K562 (cell line): ENCODE measurements around the gene B9D2. TPM values are rescaled to one million over a fixed set of nuclear protein-coding genes. Genes with fewer than 3 reads are reported as not detected.

Experiments used
- HNRNPK ChIP-seq: fragments of 200-400 bp; formaldehyde crosslinking; IDR thresholded peaks from one replicate; pipeline ENCODE4 v1.6.1; 2018; ENCODE audit warnings: mild to moderate bottlenecking, low read depth, low read length; ENCODE audit not compliant: poor library complexity, severe bottlenecking
- PHB ChIP-seq: fragments of 250-450 bp; sonication (Bioruptor Pico); IDR thresholded peaks from 2 replicates; pipeline ENCODE4 v1.5.0; 2021
- PML ChIP-seq: IDR thresholded peaks from 2 replicates; pipeline ENCODE4 v1.6.1; 2012; ENCODE audit warnings: low read length, inconsistent platforms
- SMAD3 ChIP-seq: fragments of 450-650 bp; formaldehyde crosslinking; conservative IDR thresholded peaks from 2 replicates; pipeline ENCODE4 v1.4.0; 2020; ENCODE audit warnings: mild to moderate bottlenecking
- SNIP1 ChIP-seq: fragments of 450-650 bp; IDR thresholded peaks from 2 replicates; pipeline ENCODE4 v1.7.1; 2017; ENCODE audit warnings: low read depth, mild to moderate bottlenecking
- ZNF121 ChIP-seq: sonication (generic); formaldehyde crosslinking; conservative IDR thresholded peaks from 2 replicates; pipeline ENCODE4 v1.8.0; 2022; ENCODE audit warnings: missing genetic modification reagents
- ZNF445 ChIP-seq: fragments of 250-450 bp; sonication (Bioruptor Pico); IDR thresholded peaks from 2 replicates; pipeline ENCODE4 v1.4.0; 2020; ENCODE audit warnings: low read depth, mild to moderate bottlenecking, moderate library complexity
- ZNF764 ChIP-seq: fragments of 250-450 bp; sonication (Bioruptor Pico); IDR thresholded peaks from 2 replicates; pipeline ENCODE4 v1.4.0; 2020; ENCODE audit warnings: low read depth, mild to moderate bottlenecking, moderate library complexity
- polyA plus RNA-seq, 8 experiments: library from polyadenylated mRNA; depleted of rRNA in 4 of 8; stranded (reverse) in 5 of 8; unstranded in 3 of 8; fragments of >200 nt; fragmentation: Nextera tagmentation in 2 of 8; fragmentation: Illumina TruSeq in 1 of 8; extraction: Ambion mirVana in 2 of 8; extraction: Trizol in 1 of 8; gene quantifications; 2 replicates each; pipeline versions ENCODE4 v1.2.1 to v1.2.3, GENCODE V29; 2011 to 2014; ENCODE audit warnings: inconsistent platforms in 1 of 8, missing spikeins in 1 of 8
- total RNA-seq, 7 experiments: library from RNA; depleted of rRNA in 6 of 7; stranded (reverse); fragments of >200 nt in 6 of 7; fragmentation: Illumina TruSeq in 2 of 7; extraction: Trizol in 2 of 7; gene quantifications; 2 replicates each; pipeline versions ENCODE4 v1.2.1 to v1.2.3, GENCODE V29; 2011 to 2021; ENCODE audit warnings: low replicate concordance in 1 of 7
- TF ChIP-seq, protein P1 (sequence below): fragments of 450-650 bp; IDR thresholded peaks from 2 replicates; pipeline ENCODE4 v1.6.1; 2017; ENCODE audit warnings: antibody characterized with exemption, mild to moderate bottlenecking
- TF ChIP-seq, protein P2 (sequence below): fragments of 200-800 bp; sonication (Bioruptor generic); IDR thresholded peaks from 2 replicates; pipeline ENCODE4 v1.6.1; 2017; ENCODE audit warnings: missing genetic modification characterization, missing compliant biosample characterization
- TF ChIP-seq, protein P3 (sequence below): sonication (generic); formaldehyde crosslinking; IDR thresholded peaks from 2 replicates; pipeline ENCODE4 v1.8.1; 2023; ENCODE audit warnings: mild to moderate bottlenecking, missing genetic modification reagents
- TF ChIP-seq, protein P4 (sequence below), 2 experiments: fragments of 200-800 bp in 1 of 2; sonication (Bioruptor generic) in 1 of 2; sonication (generic) in 1 of 2; formaldehyde crosslinking in 1 of 2; IDR thresholded peaks in 1 of 2; conservative IDR thresholded peaks in 1 of 2; 2 replicates each; pipeline versions ENCODE4 v1.5.0 to v1.6.1; 2016 to 2020; ENCODE audit warnings: missing compliant biosample characterization in 1 of 2, missing genetic modification characterization in 1 of 2, missing genetic modification reagents in 1 of 2
- TF ChIP-seq, protein P5 (sequence below): fragments of 250-450 bp; sonication (Bioruptor Pico); IDR thresholded peaks from 2 replicates; pipeline ENCODE4 v1.4.0; 2020; ENCODE audit warnings: mild to moderate bottlenecking

Gene B9D2
- total and polyA plus RNA-seq, 9 of the 15 experiments (the other 6 are each of a cell fraction or from before 2014, with no cell fraction given): 0.83 to 6.9 (median 2.8) TPM

DNA sequence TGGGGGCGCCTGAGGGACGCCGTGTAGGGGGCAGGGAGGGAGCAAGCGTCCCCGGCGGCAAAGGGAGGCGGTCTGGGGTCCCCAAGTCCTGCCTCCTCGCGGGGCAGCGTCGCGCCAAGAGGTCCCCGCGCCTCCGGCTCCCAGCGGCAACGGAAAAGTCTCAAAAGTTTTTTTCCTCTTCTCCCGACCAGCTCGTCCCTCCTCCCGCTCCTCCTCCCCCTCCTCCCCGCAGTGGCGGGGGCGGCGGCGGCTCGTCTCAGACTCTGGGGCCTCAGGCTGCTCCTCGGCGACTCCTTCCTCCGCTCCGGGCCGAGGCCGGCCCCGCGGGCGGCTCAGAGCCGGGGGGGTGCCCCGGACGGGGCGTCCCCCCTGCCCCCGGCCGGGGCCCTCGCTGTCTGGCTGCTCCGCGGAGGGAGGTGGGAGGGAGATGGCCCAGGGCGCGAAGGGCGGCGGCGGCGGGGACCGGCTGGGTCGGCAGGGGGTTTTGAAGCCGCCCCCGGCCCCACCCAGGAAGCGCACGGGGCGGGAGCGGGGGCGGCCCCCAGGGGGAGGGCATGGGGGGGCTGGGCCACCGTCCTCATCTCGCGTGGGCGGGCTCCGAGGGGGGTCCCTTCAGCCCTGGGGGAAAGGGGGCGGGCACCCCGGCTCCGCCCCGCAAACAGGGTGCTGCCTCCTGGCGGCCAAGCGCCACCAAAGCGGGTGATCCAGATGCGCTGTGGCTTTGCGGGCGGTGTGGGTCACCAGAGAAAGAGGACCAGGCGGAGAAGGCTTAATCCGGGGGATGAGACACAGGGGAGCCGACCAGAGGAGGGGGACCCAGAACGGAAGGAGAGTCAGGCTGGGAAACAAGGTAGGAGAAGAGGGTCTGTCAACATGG, 10.2 kb downstream of the B9D2 start, which contains the start of gene TGFB1 (continued):
- TF ChIP-seq, protein P1, sequence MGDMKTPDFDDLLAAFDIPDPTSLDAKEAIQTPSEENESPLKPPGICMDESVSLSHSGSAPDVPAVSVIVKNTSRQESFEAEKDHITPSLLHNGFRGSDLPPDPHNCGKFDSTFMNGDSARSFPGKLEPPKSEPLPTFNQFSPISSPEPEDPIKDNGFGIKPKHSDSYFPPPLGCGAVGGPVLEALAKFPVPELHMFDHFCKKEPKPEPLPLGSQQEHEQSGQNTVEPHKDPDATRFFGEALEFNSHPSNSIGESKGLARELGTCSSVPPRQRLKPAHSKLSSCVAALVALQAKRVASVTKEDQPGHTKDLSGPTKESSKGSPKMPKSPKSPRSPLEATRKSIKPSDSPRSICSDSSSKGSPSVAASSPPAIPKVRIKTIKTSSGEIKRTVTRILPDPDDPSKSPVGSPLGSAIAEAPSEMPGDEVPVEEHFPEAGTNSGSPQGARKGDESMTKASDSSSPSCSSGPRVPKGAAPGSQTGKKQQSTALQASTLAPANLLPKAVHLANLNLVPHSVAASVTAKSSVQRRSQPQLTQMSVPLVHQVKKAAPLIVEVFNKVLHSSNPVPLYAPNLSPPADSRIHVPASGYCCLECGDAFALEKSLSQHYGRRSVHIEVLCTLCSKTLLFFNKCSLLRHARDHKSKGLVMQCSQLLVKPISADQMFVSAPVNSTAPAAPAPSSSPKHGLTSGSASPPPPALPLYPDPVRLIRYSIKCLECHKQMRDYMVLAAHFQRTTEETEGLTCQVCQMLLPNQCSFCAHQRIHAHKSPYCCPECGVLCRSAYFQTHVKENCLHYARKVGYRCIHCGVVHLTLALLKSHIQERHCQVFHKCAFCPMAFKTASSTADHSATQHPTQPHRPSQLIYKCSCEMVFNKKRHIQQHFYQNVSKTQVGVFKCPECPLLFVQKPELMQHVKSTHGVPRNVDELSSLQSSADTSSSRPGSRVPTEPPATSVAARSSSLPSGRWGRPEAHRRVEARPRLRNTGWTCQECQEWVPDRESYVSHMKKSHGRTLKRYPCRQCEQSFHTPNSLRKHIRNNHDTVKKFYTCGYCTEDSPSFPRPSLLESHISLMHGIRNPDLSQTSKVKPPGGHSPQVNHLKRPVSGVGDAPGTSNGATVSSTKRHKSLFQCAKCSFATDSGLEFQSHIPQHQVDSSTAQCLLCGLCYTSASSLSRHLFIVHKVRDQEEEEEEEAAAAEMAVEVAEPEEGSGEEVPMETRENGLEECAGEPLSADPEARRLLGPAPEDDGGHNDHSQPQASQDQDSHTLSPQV: peak; percentile 67; the same call in 1 of the 2 replicates
- TF ChIP-seq ZNF445 (no peak), ZNF764 (CRISPR knock-in tag) (no peak), HNRNPK (peak; percentile 88), SMAD3 (CRISPR knock-in tag) (no peak), ZNF121 (CRISPR knock-in tag) (no peak), SNIP1 (no peak), PHB (CRISPR knock-in tag) (no peak), PML (no peak)
- TF ChIP-seq, protein P2, sequence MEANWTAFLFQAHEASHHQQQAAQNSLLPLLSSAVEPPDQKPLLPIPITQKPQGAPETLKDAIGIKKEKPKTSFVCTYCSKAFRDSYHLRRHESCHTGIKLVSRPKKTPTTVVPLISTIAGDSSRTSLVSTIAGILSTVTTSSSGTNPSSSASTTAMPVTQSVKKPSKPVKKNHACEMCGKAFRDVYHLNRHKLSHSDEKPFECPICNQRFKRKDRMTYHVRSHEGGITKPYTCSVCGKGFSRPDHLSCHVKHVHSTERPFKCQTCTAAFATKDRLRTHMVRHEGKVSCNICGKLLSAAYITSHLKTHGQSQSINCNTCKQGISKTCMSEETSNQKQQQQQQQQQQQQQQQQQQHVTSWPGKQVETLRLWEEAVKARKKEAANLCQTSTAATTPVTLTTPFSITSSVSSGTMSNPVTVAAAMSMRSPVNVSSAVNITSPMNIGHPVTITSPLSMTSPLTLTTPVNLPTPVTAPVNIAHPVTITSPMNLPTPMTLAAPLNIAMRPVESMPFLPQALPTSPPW (CRISPR knock-in tag): peak; percentile 100
- TF ChIP-seq, protein P3, sequence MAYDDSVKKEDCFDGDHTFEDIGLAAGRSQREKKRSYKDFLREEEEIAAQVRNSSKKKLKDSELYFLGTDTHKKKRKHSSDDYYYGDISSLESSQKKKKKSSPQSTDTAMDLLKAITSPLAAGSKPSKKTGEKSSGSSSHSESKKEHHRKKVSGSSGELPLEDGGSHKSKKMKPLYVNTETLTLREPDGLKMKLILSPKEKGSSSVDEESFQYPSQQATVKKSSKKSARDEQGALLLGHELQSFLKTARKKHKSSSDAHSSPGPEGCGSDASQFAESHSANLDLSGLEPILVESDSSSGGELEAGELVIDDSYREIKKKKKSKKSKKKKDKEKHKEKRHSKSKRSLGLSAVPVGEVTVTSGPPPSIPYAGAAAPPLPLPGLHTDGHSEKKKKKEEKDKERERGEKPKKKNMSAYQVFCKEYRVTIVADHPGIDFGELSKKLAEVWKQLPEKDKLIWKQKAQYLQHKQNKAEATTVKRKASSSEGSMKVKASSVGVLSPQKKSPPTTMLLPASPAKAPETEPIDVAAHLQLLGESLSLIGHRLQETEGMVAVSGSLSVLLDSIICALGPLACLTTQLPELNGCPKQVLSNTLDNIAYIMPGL (CRISPR knock-in tag): no peak
- TF ChIP-seq, protein P4, sequence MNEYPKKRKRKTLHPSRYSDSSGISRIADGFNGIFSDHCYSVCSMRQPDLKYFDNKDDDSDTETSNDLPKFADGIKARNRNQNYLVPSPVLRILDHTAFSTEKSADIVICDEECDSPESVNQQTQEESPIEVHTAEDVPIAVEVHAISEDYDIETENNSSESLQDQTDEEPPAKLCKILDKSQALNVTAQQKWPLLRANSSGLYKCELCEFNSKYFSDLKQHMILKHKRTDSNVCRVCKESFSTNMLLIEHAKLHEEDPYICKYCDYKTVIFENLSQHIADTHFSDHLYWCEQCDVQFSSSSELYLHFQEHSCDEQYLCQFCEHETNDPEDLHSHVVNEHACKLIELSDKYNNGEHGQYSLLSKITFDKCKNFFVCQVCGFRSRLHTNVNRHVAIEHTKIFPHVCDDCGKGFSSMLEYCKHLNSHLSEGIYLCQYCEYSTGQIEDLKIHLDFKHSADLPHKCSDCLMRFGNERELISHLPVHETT (CRISPR knock-in tag; conservative IDR thresholded peaks at IDR 0.05 in 1 of 2, IDR thresholded peaks at IDR 0.05 in 1 of 2): peak in 1 of 2 experiments; percentile 93; a peak in 2 of 4 replicates
- TF ChIP-seq, protein P5, sequence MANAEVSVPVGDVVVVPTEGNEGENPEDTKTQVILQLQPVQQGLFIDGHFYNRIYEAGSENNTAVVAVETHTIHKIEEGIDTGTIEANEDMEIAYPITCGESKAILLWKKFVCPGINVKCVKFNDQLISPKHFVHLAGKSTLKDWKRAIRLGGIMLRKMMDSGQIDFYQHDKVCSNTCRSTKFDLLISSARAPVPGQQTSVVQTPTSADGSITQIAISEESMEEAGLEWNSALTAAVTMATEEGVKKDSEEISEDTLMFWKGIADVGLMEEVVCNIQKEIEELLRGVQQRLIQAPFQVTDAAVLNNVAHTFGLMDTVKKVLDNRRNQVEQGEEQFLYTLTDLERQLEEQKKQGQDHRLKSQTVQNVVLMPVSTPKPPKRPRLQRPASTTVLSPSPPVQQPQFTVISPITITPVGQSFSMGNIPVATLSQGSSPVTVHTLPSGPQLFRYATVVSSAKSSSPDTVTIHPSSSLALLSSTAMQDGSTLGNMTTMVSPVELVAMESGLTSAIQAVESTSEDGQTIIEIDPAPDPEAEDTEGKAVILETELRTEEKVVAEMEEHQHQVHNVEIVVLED (CRISPR knock-in tag): no peak
